Stimulated activated CD4-positive, alpha-beta T cell treated with anti-CD3 and anti-CD28 coated beads, Interleukin-15, amount 100 ng/mL, for 1 hour (primary cell): ENCODE measurements around the gene DMRTB1.

Experiments
- DNase-seq, 2 donors: peaks; one replicate each; pipeline ENCODE4 v3.0.0-alpha.2; 2020; ENCODE audit warnings: low read depth in 1 of 2, low spot score in 1 of 2

Gene DMRTB1

GRCh38 chr1:53462769-53463501 lies 3.7 kb downstream of the DMRTB1 start:
- no peak for DNase-seq

- no peak for DNase-seq
Observed at GRCh38 chr1:53463961-53464899, 5.0 kb downstream of the DMRTB1 start.

GRCh38 chr1:53465023-53465957 lies 6.1 kb downstream of the DMRTB1 start:
- DNase-seq: no peak

- no peak for DNase-seq
Observed at GRCh38 chr1:53467391-53467790, 8.2 kb downstream of the DMRTB1 start.

GRCh38 chr1:53468374-53468773 lies 9.2 kb downstream of the DMRTB1 start:
- DNase-seq: no peak

GRCh38 chr1:53469373-53469772 lies 10.2 kb downstream of the DMRTB1 start:
- no peak for DNase-seq

GRCh38 chr1:53470155-53470554 lies 11.0 kb downstream of the DMRTB1 start:
- DNase-seq: no peak

- DNase-seq: no peak
Observed at GRCh38 chr1:53470584-53470983, 11.4 kb downstream of the DMRTB1 start.

GRCh38 chr1:53471000-53471399 lies 11.8 kb downstream of the DMRTB1 start:
- DNase-seq: no peak

GRCh38 chr1:53473463-53473862 lies 14.3 kb downstream of the DMRTB1 start:
- DNase-seq: no peak

- no peak for DNase-seq
Observed at GRCh38 chr1:53475664-53476063, 16.5 kb downstream of the DMRTB1 start.

- no peak for DNase-seq
Observed at GRCh38 chr1:53476579-53476978, 17.4 kb downstream of the DMRTB1 start.

- no peak for DNase-seq
Observed at GRCh38 chr1:53477651-53478501, 18.7 kb downstream of the DMRTB1 start.

GRCh38 chr1:53478502-53478818 lies 19.3 kb downstream of the DMRTB1 start:
- no peak for DNase-seq

- no peak for DNase-seq
Observed at GRCh38 chr1:53480678-53481077, 21.5 kb downstream of the DMRTB1 start.

- DNase-seq: no peak
Observed at GRCh38 chr1:53481456-53481855, 22.3 kb downstream of the DMRTB1 start.

GRCh38 chr1:53482441-53483153 lies 23.4 kb downstream of the DMRTB1 start:
- no peak for DNase-seq

- DNase-seq: no peak
Observed at GRCh38 chr1:53483170-53483569, 24.0 kb downstream of the DMRTB1 start.

- no peak for DNase-seq
Observed at GRCh38 chr1:53483656-53484055, 24.5 kb downstream of the DMRTB1 start.
